ENCODE measurements around the gene DEPP1.

DNA sequence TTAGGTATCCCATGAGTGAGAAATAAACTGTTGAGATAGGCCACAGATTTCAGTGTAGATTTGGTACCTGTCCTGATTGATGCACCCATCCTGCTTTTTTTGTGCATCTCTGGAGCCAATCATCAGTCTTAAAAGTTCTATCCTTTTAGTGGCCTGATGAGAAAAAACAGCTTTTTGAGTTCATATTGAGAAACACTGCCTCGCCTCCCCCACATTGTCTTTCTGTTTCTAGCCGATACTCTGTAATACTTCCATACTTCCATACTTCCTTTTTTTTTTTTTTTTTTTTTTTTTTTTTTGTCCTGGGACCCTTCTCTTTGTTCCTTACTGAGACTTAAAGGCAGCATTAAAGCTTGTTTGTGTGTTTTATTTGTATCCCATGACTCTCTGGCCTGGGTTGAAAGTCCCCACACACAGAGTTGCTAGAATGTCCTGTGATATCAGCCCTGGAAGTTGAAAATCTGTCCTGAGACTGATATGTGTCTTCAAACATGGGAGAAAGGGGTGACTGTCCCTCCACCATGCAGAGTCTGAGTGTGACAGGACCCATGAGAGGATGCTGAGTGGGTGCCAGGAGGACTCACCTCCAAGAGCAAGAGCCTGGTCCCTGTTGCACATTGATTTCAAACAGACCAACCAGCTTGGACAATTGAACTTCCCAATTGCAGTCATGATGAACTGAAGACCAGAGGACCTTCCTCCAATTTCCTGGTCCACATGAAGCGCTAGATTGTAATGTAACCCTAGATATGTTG lies 27.8 kb upstream of the DEPP1 start:
- TF ChIP-seq, protein P1, sequence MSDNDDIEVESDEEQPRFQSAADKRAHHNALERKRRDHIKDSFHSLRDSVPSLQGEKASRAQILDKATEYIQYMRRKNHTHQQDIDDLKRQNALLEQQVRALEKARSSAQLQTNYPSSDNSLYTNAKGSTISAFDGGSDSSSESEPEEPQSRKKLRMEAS (IDR thresholded peaks at IDR 0.05) = no peak
- no peak for TF ChIP-seq RAD21 (IDR thresholded peaks at IDR 0.05; ENCODE audit: low read depth)
- no peak for TF ChIP-seq TCF12 (IDR thresholded peaks at IDR 0.05; ENCODE audit: low read depth)
- no peak for TF ChIP-seq EP300 (IDR thresholded peaks at IDR 0.05; ENCODE audit: borderline replicate concordance)
- TF ChIP-seq TEAD4 (IDR thresholded peaks at IDR 0.05) = no peak
- no peak for TF ChIP-seq EGR1 (IDR thresholded peaks at IDR 0.05)
- no peak for TF ChIP-seq ZBTB7A (IDR thresholded peaks at IDR 0.05; ENCODE audit: low read depth)
- no peak for TF ChIP-seq NFIC (IDR thresholded peaks at IDR 0.05)
- no peak for TF ChIP-seq REST (IDR thresholded peaks at IDR 0.05; ENCODE audit: low read depth)
- no peak for TF ChIP-seq YY1 (IDR thresholded peaks at IDR 0.05; ENCODE audit: low read depth)
